Kidney (tissue), 14 donors: Measurements from ENCODE around the gene OR11L1. TPM values are rescaled to one million over a fixed set of nuclear protein-coding genes. Genes with fewer than 3 reads are reported as not detected.

Experiments used
- DNase-seq, 5 donors: peaks; one replicate each; pipeline ENCODE4 v3.0.0-alpha.2; 2013 to 2020
- FAIRE-seq: peaks from 2 replicates; lab custom pipeline; 2012; peaks lifted over from hg19 to GRCh38; lab: Jason Lieb, UNC
- H3K27ac ChIP-seq, 2 donors: one replicate each; pipeline ENCODE4 v1.7.0; 2013; ENCODE audit warnings: low read depth in 2 of 2, low read length in 2 of 2, inconsistent platforms in 1 of 2
- H3K27me3 ChIP-seq: one replicate; pipeline ENCODE4 v1.7.1; 2013; ENCODE audit warnings: low read length, inconsistent platforms; ENCODE audit not compliant: control insufficient read depth, insufficient read depth
- H3K36me3 ChIP-seq, 3 donors: one replicate each; pipeline versions ENCODE4 v1.7.0 to v1.7.1; 2013; ENCODE audit warnings: low read length in 3 of 3, control low read depth in 1 of 3, inconsistent platforms in 1 of 3; ENCODE audit not compliant: insufficient read depth in 3 of 3, control insufficient read depth in 2 of 3
- H3K4me1 ChIP-seq, 3 donors: one replicate each; pipeline versions ENCODE4 v1.7.0 to v1.7.1; 2013; ENCODE audit warnings: low read length in 3 of 3, inconsistent platforms in 1 of 3, low read depth in 1 of 3; ENCODE audit not compliant: control insufficient read depth in 2 of 3, insufficient read depth in 2 of 3
- H3K4me3 ChIP-seq, 3 donors: one replicate each; pipeline versions ENCODE4 v1.7.0 to v1.8.1; 2013; ENCODE audit warnings: low read length in 3 of 3, control low read depth in 1 of 3, inconsistent platforms in 1 of 3
- H3K9ac ChIP-seq, 3 donors: one replicate each; pipeline versions ENCODE4 v1.7.0 to v1.7.1; 2013; ENCODE audit warnings: low read length in 3 of 3, control low read depth in 1 of 3, inconsistent platforms in 1 of 3
- H3K9me3 ChIP-seq, 3 donors: one replicate each; pipeline versions ENCODE4 v1.7.0 to v1.7.1; 2013; ENCODE audit warnings: low read length in 3 of 3, control low read depth in 1 of 3, inconsistent platforms in 1 of 3; ENCODE audit not compliant: control insufficient read depth in 2 of 3, insufficient read depth in 1 of 3
- CTCF ChIP-seq: IDR thresholded peaks from 3 replicates; pipeline ENCODE4 v1.5.1; 2012; ENCODE audit warnings: mild to moderate bottlenecking, moderate library complexity, borderline replicate concordance; ENCODE audit not compliant: insufficient read depth; ENCODE audit errors: extremely low read depth
- intact Hi-C: fragments of 100-400 bp; cut with DNase I; formaldehyde crosslinking; loops from one replicate; pipeline ENCODE4 v1.11.1; 2022
- polyA plus RNA-seq: library from polyadenylated mRNA; stranded (reverse); fragments of 350-450 nt; fragmentation: Illumina TruSeq; extraction: RNeasy Lipid Tissue Mini Kit (QIAGEN cat#74804); gene quantifications from one replicate; pipeline ENCODE4 v1.2.3, GENCODE V29; 2014; ENCODE audit warnings: low read depth, low replicate concordance; ENCODE audit not compliant: insufficient read depth
- total RNA-seq: library from RNA; stranded (reverse); fragmentation: NEBNext Ultra II Directional; extraction: Animal tissue kit (Norgen Biotek cat#: 25700); gene quantifications from one replicate; pipeline ENCODE4 v1.2.1, GENCODE V29; 2021
- donor health status: control.
- donor health status: control.
- donor health status: control.
- donor health status: control.
- donor health status: control.
- donor health status: DM: yes; HTN: yes; CAD: no.
- donor health status: Normal renal cell carcinoma (clear cell type).

The OR11L1 gene
- total and polyA plus RNA-seq, 2 donors from 2014 or later, result not detected

DNA sequence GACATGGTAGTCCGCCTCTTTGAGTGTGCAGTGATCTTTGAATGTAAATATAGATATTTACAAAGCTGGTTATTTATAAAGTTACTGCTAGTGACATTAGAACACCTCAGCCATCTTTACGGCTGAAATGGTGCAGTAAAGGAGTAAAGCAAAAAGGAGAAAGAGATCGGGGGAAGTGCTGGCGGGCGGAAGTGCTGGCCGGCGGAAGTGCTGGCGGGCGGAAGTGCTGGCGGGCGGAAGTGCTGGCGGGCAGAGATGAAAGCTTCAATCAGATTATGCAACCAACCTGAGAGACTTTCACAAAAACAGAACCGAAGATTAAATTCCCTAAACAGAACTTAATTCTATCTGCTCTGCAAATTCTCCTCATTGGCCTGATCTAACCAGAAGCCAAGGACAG lies 16.3 kb downstream of the OR11L1 start:
- Histone ChIP-seq H3K36me3 (no peaks in the 10 kb centered on the region), H3K27ac (no peak overlapping the region), H3K4me3 (no peak overlapping the region), H3K9me3 (no peaks in the 10 kb centered on the region), H3K9ac (no peak overlapping the region), H3K4me1 (no peaks in the 10 kb centered on the region), H3K27me3 (no peaks in the 10 kb centered on the region)
- FAIRE-seq (no peak), DNase-seq (no peak)
- intact Hi-C loops, result no loop called here
- TF ChIP-seq CTCF, result no peak

DNA sequence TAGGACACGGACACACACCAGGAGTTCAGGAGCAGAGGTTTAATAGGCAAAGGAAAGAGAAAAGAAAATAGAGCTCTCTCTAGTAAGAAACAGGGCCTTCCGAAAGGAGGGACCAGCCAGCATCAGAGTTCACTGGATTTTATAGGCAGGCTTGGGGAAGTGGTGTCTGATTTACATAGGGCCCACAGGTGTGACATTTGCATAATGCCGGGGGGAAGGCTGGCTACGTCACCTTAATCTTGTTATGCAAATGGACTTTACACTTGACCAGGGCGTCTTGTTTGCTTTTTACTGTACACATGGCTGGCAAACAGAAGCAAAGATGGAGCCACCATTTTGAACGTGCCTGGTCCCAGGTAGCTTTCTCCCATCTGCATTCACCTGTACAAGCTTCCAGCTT lies 17.7 kb downstream of the OR11L1 start, which contains the start of gene OR14A16:
Gene OR14A16, minus strand, starts transcription at position 97 of the 400 bp plus-strand sequence. CDS start 8,390 bp downstream, outside the sequence.
- DNase-seq, result peak in 2 of 5 donors; percentile 5 to 8

DNA sequence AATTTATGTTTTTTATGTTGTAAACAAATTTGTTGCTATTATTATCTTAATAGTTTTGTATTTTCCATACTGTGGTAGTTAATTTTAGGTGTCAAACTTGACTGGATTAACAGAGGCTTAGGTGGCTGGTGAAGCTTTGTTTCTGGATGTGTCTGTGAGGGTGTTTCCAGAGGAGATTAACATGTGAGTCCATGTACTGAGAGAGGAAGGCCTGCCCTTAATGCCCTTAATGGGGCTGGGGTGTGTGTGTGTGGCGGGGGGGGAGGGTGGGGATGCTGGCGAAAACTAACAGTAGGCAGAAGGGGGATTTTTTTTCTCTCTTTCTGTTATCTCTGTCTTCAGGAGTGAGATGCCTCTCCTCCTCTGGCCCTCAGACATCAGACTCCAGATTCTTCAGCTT lies 19.6 kb downstream of the OR11L1 start:
- no peaks in the 10 kb centered on the region for H3K4me1 ChIP-seq
- no peaks in the 10 kb centered on the region for H3K9me3 ChIP-seq
- H3K27ac ChIP-seq, result no peak overlapping the region
- DNase-seq (no peak), FAIRE-seq (no peak)
- H3K9ac ChIP-seq, result no peak overlapping the region
- H3K4me3 ChIP-seq, result no peak overlapping the region
- H3K27me3 ChIP-seq, result no peaks in the 10 kb centered on the region
- intact Hi-C loops, result no loop called here
- H3K36me3 ChIP-seq, result no peaks in the 10 kb centered on the region
- TF ChIP-seq CTCF, result no peak

More for the DNA sequence above, 17.7 kb downstream of the OR11L1 start, which contains the start of gene OR14A16:
- Histone ChIP-seq H3K9me3 (no peaks in the 10 kb centered on the region), H3K4me1 (no peaks in the 10 kb centered on the region), H3K4me3 (no peak within 1 kb of the TSS), H3K27ac (no peak within 1 kb of the TSS), H3K36me3 (no peaks in the 10 kb centered on the region), H3K9ac (no peak within 1 kb of the TSS), H3K27me3 (no peaks in the 10 kb centered on the region)
- intact Hi-C loops, result no loop called here
- no peak for FAIRE-seq
- no peak for TF ChIP-seq CTCF

- DNase-seq (no peak), FAIRE-seq (no peak)
- intact Hi-C loops, result no loop called here
- Histone ChIP-seq H3K27ac (no peak overlapping the region), H3K9me3 (no peaks in the 10 kb centered on the region), H3K36me3 (no peaks in the 10 kb centered on the region), H3K9ac (no peak overlapping the region), H3K27me3 (no peaks in the 10 kb centered on the region), H3K4me3 (no peak overlapping the region), H3K4me1 (no peaks in the 10 kb centered on the region)
- no peak for TF ChIP-seq CTCF
Measured at GRCh38 chr1:247812637-247813036, 29.1 kb downstream of the OR11L1 start.
